Fibroblast of lung (primary cell): ENCODE measurements around the gene SYNPR.

Experiments
- CTCF ChIP-seq, 2 donors: IDR thresholded peaks in 1 of 2; conservative IDR thresholded peaks in 1 of 2; 1 replicate in 1 of 2; 2 replicates in 1 of 2; pipeline ENCODE4 v1.5.1; 2011 to 2012; ENCODE audit warnings: low read length in 2 of 2, control low read depth in 1 of 2, inconsistent platforms in 1 of 2, low read depth in 1 of 2, mild to moderate bottlenecking in 1 of 2
- EZH2 ChIP-seq: IDR thresholded peaks from 2 replicates; pipeline ENCODE4 v1.5.1; 2012; ENCODE audit warnings: low read length, control low read depth, mild to moderate bottlenecking; ENCODE audit errors: missing control alignments

- TF ChIP-seq CTCF (conservative IDR thresholded peaks at IDR 0.05 in 1 of 2, IDR thresholded peaks at IDR 0.05 in 1 of 2; ENCODE audit: low read depth in 1 of 2, low read length in 2 of 2) (no peak), EZH2 (no peak)
Observed at GRCh38 chr3:63338351-63338750, 60.2 kb downstream of the SYNPR start.
